NCI-H524 treated with DMSO at 0.1 percent for 48 hours (cell line): ENCODE measurements around the gene LRRC37A3.
"Not testable (repeated sequence)": the region's sequence is repeated elsewhere in the genome, so short reads cannot be mapped to it uniquely, and the experiment has no call there.

Source experiments
- DNase-seq: peaks from one replicate; lab custom pipeline; 2025; lab: John Stamatoyannopoulos, UW

LRRC37A3 gene

GRCh38 chr17:64926430-64926829 is 7.2 kb upstream of the LRRC37A3 start:
- DNase-seq, result not testable (repeated sequence)

GRCh38 chr17:64925244-64925643 is 6.0 kb upstream of the LRRC37A3 start:
- not testable (repeated sequence) for DNase-seq

GRCh38 chr17:64923051-64923568 is 3.8 kb upstream of the LRRC37A3 start:
- DNase-seq, result not testable (repeated sequence)

GRCh38 chr17:64920419-64921172 is 1.3 kb upstream of the LRRC37A3 start:
- DNase-seq, result no peak

- DNase-seq, result no peak
These were observed 744 bp upstream of the LRRC37A3 start for GRCh38 chr17:64920026-64920418.

GRCh38 chr17:64918842-64919288 is 413 bp downstream of the LRRC37A3 start:
- DNase-seq, result not testable (repeated sequence)

- DNase-seq, result not testable (repeated sequence)
These were observed 1.7 kb downstream of the LRRC37A3 start for GRCh38 chr17:64917540-64917939.

GRCh38 chr17:64915244-64915643 is 4.0 kb downstream of the LRRC37A3 start:
- not testable (repeated sequence) for DNase-seq

- not testable (repeated sequence) for DNase-seq
These were observed 9.1 kb downstream of the LRRC37A3 start for GRCh38 chr17:64910191-64910514.

- not testable (repeated sequence) for DNase-seq
These were observed 9.6 kb downstream of the LRRC37A3 start for GRCh38 chr17:64909511-64910190.

- DNase-seq, result not testable (repeated sequence)
These were observed 15.2 kb downstream of the LRRC37A3 start for GRCh38 chr17:64904069-64904468.

GRCh38 chr17:64897136-64897535 is 22.1 kb downstream of the LRRC37A3 start:
- not testable (repeated sequence) for DNase-seq

- DNase-seq, result not testable (repeated sequence)
These were observed 45.1 kb downstream of the LRRC37A3 start for GRCh38 chr17:64874210-64874609.

- not testable (repeated sequence) for DNase-seq
These were observed 71.5 kb downstream of the LRRC37A3 start for GRCh38 chr17:64847504-64848466.

- DNase-seq, result not testable (repeated sequence)
These were observed 72.4 kb downstream of the LRRC37A3 start for GRCh38 chr17:64846892-64847291.

GRCh38 chr17:64843918-64844317 is 75.4 kb downstream of the LRRC37A3 start:
- not testable (repeated sequence) for DNase-seq

GRCh38 chr17:64842900-64843299 is 76.4 kb downstream of the LRRC37A3 start:
- DNase-seq, result not testable (repeated sequence)

- DNase-seq, result not testable (repeated sequence)
These were observed 78.3 kb downstream of the LRRC37A3 start for GRCh38 chr17:64840960-64841359.

- DNase-seq, result not testable (repeated sequence)
These were observed 80.8 kb downstream of the LRRC37A3 start for GRCh38 chr17:64838513-64838912.

- DNase-seq, result not testable (repeated sequence)
These were observed 82.1 kb downstream of the LRRC37A3 start for GRCh38 chr17:64837018-64837761.

GRCh38 chr17:64836623-64837017 is 82.7 kb downstream of the LRRC37A3 start:
- not testable (repeated sequence) for DNase-seq
